HEK293 (cell line): ENCODE data around the gene SPACA4.

ENCODE experiments used
- BCL11A ChIP-seq: fragments of 450-650 bp; formaldehyde crosslinking; IDR thresholded peaks from 2 replicates; pipeline ENCODE4 v1.5.1; 2016; ENCODE audit warnings: low read depth, missing biosample characterization, missing genetic modification characterization
- HIC1 ChIP-seq: fragments of 450-650 bp; formaldehyde crosslinking; IDR thresholded peaks from 2 replicates; pipeline ENCODE4 v1.5.1; 2016; ENCODE audit warnings: missing biosample characterization, missing genetic modification characterization
- HOXC10 ChIP-seq: sonication (generic); formaldehyde crosslinking; IDR thresholded peaks from 2 replicates; pipeline ENCODE4 v1.8.1; 2023; ENCODE audit warnings: mild to moderate bottlenecking, missing genetic modification reagents
- KLF16 ChIP-seq: fragments of 450-650 bp; formaldehyde crosslinking; IDR thresholded peaks from 2 replicates; pipeline ENCODE4 v1.5.1; 2017; ENCODE audit warnings: missing biosample characterization, missing genetic modification characterization
- KLF8 ChIP-seq: fragments of 450-650 bp; formaldehyde crosslinking; IDR thresholded peaks from 2 replicates; pipeline ENCODE4 v1.5.1; 2016; ENCODE audit warnings: missing biosample characterization, missing genetic modification characterization
- KLF9 ChIP-seq: fragments of 450-650 bp; formaldehyde crosslinking; IDR thresholded peaks from 2 replicates; pipeline ENCODE4 v1.5.1; 2016; ENCODE audit warnings: missing biosample characterization, missing genetic modification characterization, low read depth
- PRDM4 ChIP-seq: fragments of 450-650 bp; formaldehyde crosslinking; IDR thresholded peaks from 2 replicates; pipeline ENCODE4 v1.5.1; 2017; ENCODE audit warnings: missing biosample characterization, missing genetic modification characterization
- RBAK ChIP-seq: fragments of 450-650 bp; formaldehyde crosslinking; IDR thresholded peaks from 2 replicates; pipeline ENCODE4 v1.5.1; 2016; ENCODE audit warnings: missing biosample characterization, missing genetic modification characterization
- SCRT1 ChIP-seq: fragments of 450-650 bp; formaldehyde crosslinking; IDR thresholded peaks from 2 replicates; pipeline ENCODE4 v1.5.1; 2016; ENCODE audit warnings: missing biosample characterization, missing genetic modification characterization, borderline replicate concordance
- TSHZ1 ChIP-seq: fragments of 450-650 bp; formaldehyde crosslinking; IDR thresholded peaks from 2 replicates; pipeline ENCODE4 v1.5.1; 2016; ENCODE audit warnings: missing biosample characterization, missing genetic modification characterization, borderline replicate concordance
- ZBTB21 ChIP-seq: fragments of 450-650 bp; formaldehyde crosslinking; IDR thresholded peaks from 2 replicates; pipeline ENCODE4 v1.5.1; 2017; ENCODE audit warnings: missing biosample characterization, missing genetic modification characterization
- ZBTB7A ChIP-seq: fragments of 450-650 bp; formaldehyde crosslinking; IDR thresholded peaks from 2 replicates; pipeline ENCODE4 v1.5.1; 2016; ENCODE audit warnings: low read depth, missing biosample characterization, missing genetic modification characterization
- ZFP37 ChIP-seq: fragments of 450-650 bp; formaldehyde crosslinking; IDR thresholded peaks from 2 replicates; pipeline ENCODE4 v1.5.1; 2016; ENCODE audit warnings: missing biosample characterization, missing genetic modification characterization
- ZNF112 ChIP-seq: fragments of 450-650 bp; formaldehyde crosslinking; IDR thresholded peaks from 2 replicates; pipeline ENCODE4 v1.5.0; 2017; ENCODE audit warnings: missing biosample characterization, missing genetic modification characterization
- ZNF114 ChIP-seq: fragments of 450-650 bp; formaldehyde crosslinking; IDR thresholded peaks from 2 replicates; pipeline ENCODE4 v1.5.0; 2017; ENCODE audit warnings: missing biosample characterization, missing genetic modification characterization
- ZNF155 ChIP-seq: fragments of 450-650 bp; formaldehyde crosslinking; IDR thresholded peaks from 2 replicates; pipeline ENCODE4 v1.5.1; 2016; ENCODE audit warnings: missing biosample characterization, missing genetic modification characterization
- ZNF2 ChIP-seq: fragments of 450-650 bp; formaldehyde crosslinking; IDR thresholded peaks from 2 replicates; pipeline ENCODE4 v1.5.1; 2016; ENCODE audit warnings: missing biosample characterization, missing genetic modification characterization
- ZNF202 ChIP-seq: fragments of 450-650 bp; formaldehyde crosslinking; IDR thresholded peaks from 2 replicates; pipeline ENCODE4 v1.5.1; 2016; ENCODE audit warnings: missing biosample characterization, missing genetic modification characterization, borderline replicate concordance
- ZNF24 ChIP-seq: fragments of 450-650 bp; formaldehyde crosslinking; IDR thresholded peaks from 2 replicates; pipeline ENCODE4 v1.5.1; 2016; ENCODE audit warnings: missing biosample characterization, missing genetic modification characterization
- ZNF266 ChIP-seq: fragments of 450-650 bp; formaldehyde crosslinking; IDR thresholded peaks from 2 replicates; pipeline ENCODE4 v1.5.1; 2016; ENCODE audit warnings: missing biosample characterization, missing genetic modification characterization, low read depth
- ZNF426 ChIP-seq: fragments of 450-650 bp; formaldehyde crosslinking; IDR thresholded peaks from 2 replicates; pipeline ENCODE4 v1.5.1; 2017; ENCODE audit warnings: missing biosample characterization, missing genetic modification characterization, mild to moderate bottlenecking, inconsistent platforms, moderate library complexity
- ZNF521 ChIP-seq: fragments of 450-650 bp; formaldehyde crosslinking; IDR thresholded peaks from 2 replicates; pipeline ENCODE4 v1.5.1; 2017; ENCODE audit warnings: missing biosample characterization, mild to moderate bottlenecking, missing genetic modification characterization
- ZNF555 ChIP-seq: fragments of 450-650 bp; formaldehyde crosslinking; conservative IDR thresholded peaks from 2 replicates; pipeline ENCODE4 v1.5.1; 2017; ENCODE audit warnings: missing biosample characterization, mild to moderate bottlenecking, missing genetic modification characterization, inconsistent platforms
- ZNF580 ChIP-seq: fragments of 450-650 bp; formaldehyde crosslinking; IDR thresholded peaks from 2 replicates; pipeline ENCODE4 v1.5.1; 2016; ENCODE audit warnings: missing biosample characterization, missing genetic modification characterization
- ZNF626 ChIP-seq: fragments of 450-650 bp; sonication (Bioruptor Pico); formaldehyde crosslinking; IDR thresholded peaks from 2 replicates; pipeline ENCODE4 v1.5.1; 2018; ENCODE audit warnings: missing biosample characterization, missing genetic modification characterization, inconsistent platforms
- ZNF677 ChIP-seq: fragments of 450-650 bp; IDR thresholded peaks from 2 replicates; pipeline ENCODE4 v1.5.0; 2018; ENCODE audit warnings: missing biosample characterization, mild to moderate bottlenecking, missing genetic modification characterization, moderate library complexity
- ZNF707 ChIP-seq: fragments of 450-650 bp; formaldehyde crosslinking; IDR thresholded peaks from 2 replicates; pipeline ENCODE4 v1.5.1; 2016; ENCODE audit warnings: missing biosample characterization, missing genetic modification characterization
- TF ChIP-seq, protein P1 (sequence below): fragments of 450-650 bp; formaldehyde crosslinking; IDR thresholded peaks from 2 replicates; pipeline ENCODE4 v1.5.1; 2016; ENCODE audit warnings: missing biosample characterization, missing genetic modification characterization
- TF ChIP-seq, protein P2 (sequence below): fragments of 450-650 bp; formaldehyde crosslinking; IDR thresholded peaks from 2 replicates; pipeline ENCODE4 v1.5.1; 2016; ENCODE audit warnings: missing biosample characterization, missing genetic modification characterization

SPACA4 gene

DNA sequence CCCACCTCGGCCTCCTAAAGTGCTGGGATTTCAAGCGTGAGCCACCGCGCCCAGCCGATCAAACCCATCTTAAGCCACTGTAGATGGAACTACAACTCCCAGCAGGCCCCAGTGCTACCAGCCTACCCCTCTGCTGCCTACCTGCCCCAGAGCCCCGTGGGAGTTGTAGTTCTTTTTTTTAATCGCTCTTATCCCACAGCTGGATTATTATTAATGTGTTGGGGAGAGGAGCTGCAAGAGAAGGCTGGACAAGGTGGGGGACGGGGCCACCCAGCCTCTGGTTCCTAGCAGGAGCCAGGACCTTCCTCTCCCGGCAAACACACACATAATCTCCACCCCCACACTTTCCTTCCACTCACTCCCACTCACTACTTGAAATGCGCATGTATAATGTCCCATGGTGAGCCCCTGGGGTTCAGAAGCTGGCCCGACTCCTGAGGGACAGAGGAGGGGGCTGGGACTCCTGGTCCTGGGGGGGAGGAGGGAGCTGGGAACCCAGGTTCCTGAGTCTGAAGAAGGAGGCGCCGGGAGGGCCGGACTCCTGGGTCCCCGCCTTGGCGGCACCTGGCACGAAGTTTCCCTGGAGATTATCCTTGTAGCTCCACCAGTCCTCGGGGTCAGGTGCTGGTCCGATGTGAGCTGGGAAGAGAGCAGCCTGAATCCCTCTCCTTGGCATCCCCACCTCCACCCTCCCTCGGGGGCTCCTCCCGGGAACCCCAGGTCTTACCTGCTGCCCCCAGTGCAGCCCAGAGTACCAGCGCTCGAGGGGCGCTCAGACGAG is 38.5 kb downstream of the SPACA4 start (continued):
- TF ChIP-seq BCL11A (tag by site-specific recombination) (peak; percentile 25; the same call in 1 of the 2 replicates), HOXC10 (CRISPR knock-in tag) (0 out of 2 replicates have a peak, but pooled peaks have one; percentile 35), TSHZ1 (tag by site-specific recombination) (no peak), ZNF626 (tag by site-specific recombination) (no peak), ZNF555 (tag by site-specific recombination) (no peak), ZNF266 (tag by site-specific recombination) (no peak), ZNF677 (tag by site-specific recombination) (no peak), ZNF2 (tag by site-specific recombination) (no peak), KLF9 (tag by site-specific recombination) (no peak), ZFP37 (no peak), RBAK (no peak), ZNF426 (tag by site-specific recombination) (no peak), SCRT1 (tag by site-specific recombination) (no peak), KLF8 (tag by site-specific recombination) (no peak), ZNF202 (tag by site-specific recombination) (no peak), ZNF521 (tag by site-specific recombination) (no peak), ZBTB7A (no peak), ZNF707 (no peak), HIC1 (tag by site-specific recombination) (peak; percentile 42; the same call in 1 of the 2 replicates), KLF16 (tag by site-specific recombination) (no peak), ZNF155 (tag by site-specific recombination) (no peak), ZNF114 (tag by site-specific recombination) (no peak), ZNF24 (tag by site-specific recombination) (no peak), PRDM4 (tag by site-specific recombination) (no peak), ZNF112 (tag by site-specific recombination) (no peak), ZBTB21 (tag by site-specific recombination) (no peak), ZNF580 (peak; percentile 99)
- TF ChIP-seq, protein P1, sequence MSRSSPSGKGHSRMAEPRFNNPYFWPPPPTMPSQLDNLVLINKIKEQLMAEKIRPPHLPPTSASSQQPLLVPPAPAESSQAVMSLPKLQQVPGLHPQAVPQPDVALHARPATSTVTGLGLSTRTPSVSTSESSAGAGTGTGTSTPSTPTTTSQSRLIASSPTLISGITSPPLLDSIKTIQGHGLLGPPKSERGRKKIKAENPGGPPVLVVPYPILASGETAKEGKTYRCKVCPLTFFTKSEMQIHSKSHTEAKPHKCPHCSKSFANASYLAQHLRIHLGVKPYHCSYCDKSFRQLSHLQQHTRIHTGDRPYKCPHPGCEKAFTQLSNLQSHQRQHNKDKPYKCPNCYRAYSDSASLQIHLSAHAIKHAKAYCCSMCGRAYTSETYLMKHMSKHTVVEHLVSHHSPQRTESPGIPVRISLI = peak; percentile 42; the same call in 1 of the 2 replicates
- TF ChIP-seq, protein P2, sequence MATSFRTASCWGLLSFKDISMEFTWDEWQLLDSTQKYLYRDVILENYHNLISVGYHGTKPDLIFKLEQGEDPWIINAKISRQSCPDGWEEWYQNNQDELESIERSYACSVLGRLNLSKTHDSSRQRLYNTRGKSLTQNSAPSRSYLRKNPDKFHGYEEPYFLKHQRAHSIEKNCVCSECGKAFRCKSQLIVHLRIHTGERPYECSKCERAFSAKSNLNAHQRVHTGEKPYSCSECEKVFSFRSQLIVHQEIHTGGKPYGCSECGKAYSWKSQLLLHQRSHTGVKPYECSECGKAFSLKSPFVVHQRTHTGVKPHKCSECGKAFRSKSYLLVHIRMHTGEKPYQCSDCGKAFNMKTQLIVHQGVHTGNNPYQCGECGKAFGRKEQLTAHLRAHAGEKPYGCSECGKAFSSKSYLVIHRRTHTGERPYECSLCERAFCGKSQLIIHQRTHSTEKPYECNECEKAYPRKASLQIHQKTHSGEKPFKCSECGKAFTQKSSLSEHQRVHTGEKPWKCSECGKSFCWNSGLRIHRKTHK (tag by site-specific recombination) = no peak
